H1 (cell line): ENCODE results near the gene EMID1. TPM values are rescaled to one million over a fixed set of nuclear protein-coding genes. Genes with fewer than 3 reads are reported as not detected.

Source experiments
- CTCF ChIA-PET: fragments of 300-600 bp; sonication (Branson Sonifier 250); formaldehyde crosslinking; loops from one replicate; lab custom pipeline; 2021; ENCODE audit not compliant: partially characterized antibody; lab: Charles Lee
- POLR2A ChIA-PET: fragments of 300-600 bp; sonication (Branson Sonifier 250); formaldehyde crosslinking; loops from one replicate; lab custom pipeline; 2021; ENCODE audit warnings: inconsistent platforms; ENCODE audit not compliant: partially characterized antibody; lab: Charles Lee
- DNase-seq, 2 experiments: peaks; one replicate each; pipeline versions ENCODE4 v3.0.0 to v3.0.0-alpha.2; 2010 to 2022; ENCODE audit warnings: low spot score in 2 of 2, low read depth in 1 of 2, mixed read lengths in 1 of 2
- FAIRE-seq: peaks from 2 replicates; lab custom pipeline; 2011; peaks lifted over from hg19 to GRCh38; lab: Jason Lieb, UNC
- H2AFZ ChIP-seq: 2 replicates; pipeline ENCODE4 v1.8.1; 2012; ENCODE audit warnings: low read length, inconsistent platforms
- H2AK5ac ChIP-seq: 2 replicates; pipeline ENCODE4 v1.6.1; 2013; ENCODE audit warnings: low read depth, low read length
- H2BK120ac ChIP-seq: replicated peaks from 2 replicates; pipeline ENCODE3; 2013; ENCODE audit warnings: low read depth, low read length, inconsistent platforms
- H2BK12ac ChIP-seq: 2 replicates; pipeline ENCODE4 v1.6.1; 2013; ENCODE audit warnings: low read depth, low read length
- H2BK15ac ChIP-seq: 2 replicates; pipeline ENCODE4 v1.6.1; 2013; ENCODE audit warnings: low read length
- H2BK20ac ChIP-seq: 2 replicates; pipeline ENCODE4 v1.6.1; 2013; ENCODE audit warnings: low read length
- H2BK5ac ChIP-seq: 2 replicates; pipeline ENCODE4 v1.6.1; 2013; ENCODE audit warnings: low read depth, low read length
- H3K14ac ChIP-seq: 2 replicates; pipeline ENCODE4 v1.6.1; 2013; ENCODE audit warnings: inconsistent platforms; ENCODE audit not compliant: insufficient read length
- H3K18ac ChIP-seq: 2 replicates; pipeline ENCODE4 v1.6.1; 2013; ENCODE audit warnings: low read length; ENCODE audit errors: extremely low read depth
- H3K23ac ChIP-seq: 2 replicates; pipeline ENCODE4 v1.6.1; 2013; ENCODE audit warnings: inconsistent platforms; ENCODE audit not compliant: insufficient read length
- H3K23me2 ChIP-seq: 2 replicates; pipeline ENCODE4 v1.6.1; 2013; ENCODE audit warnings: low read depth, low read length
- H3K27ac ChIP-seq: 2 replicates; pipeline ENCODE4 v1.6.1; 2011; ENCODE audit warnings: low read depth, low read length, inconsistent platforms
- H3K27me3 ChIP-seq, 4 experiments: replicated peaks in 1 of 4; 1 replicate in 1 of 4; 2 replicates in 3 of 4; pipeline versions ENCODE4 v1.6.1 to v1.8.1; 2011 to 2013; ENCODE audit warnings: low read length in 3 of 4, mild to moderate bottlenecking in 3 of 4, inconsistent platforms in 2 of 4, mixed read lengths in 2 of 4, moderate library complexity in 1 of 4; ENCODE audit not compliant: control insufficient read depth in 3 of 4, insufficient read depth in 3 of 4; ENCODE audit errors: extremely low read depth in 1 of 4
- H3K36me3 ChIP-seq, 4 experiments: 2 replicates each; pipeline versions ENCODE4 v1.6.1 to v1.8.1; 2011 to 2013; ENCODE audit warnings: mild to moderate bottlenecking in 4 of 4, low read length in 3 of 4, moderate library complexity in 2 of 4, control low read depth in 1 of 4, inconsistent platforms in 1 of 4; ENCODE audit not compliant: insufficient read depth in 4 of 4, control insufficient read depth in 2 of 4
- H3K4ac ChIP-seq: replicated peaks from 2 replicates; pipeline ENCODE3; 2013; ENCODE audit warnings: low read length, low read depth, mixed read lengths, inconsistent platforms; ENCODE audit not compliant: insufficient read length
- H3K4me1 ChIP-seq, 4 experiments: replicated peaks in 1 of 4; 1 replicate in 1 of 4; 2 replicates in 3 of 4; pipeline versions ENCODE4 v1.6.1 to v1.8.1; 2011 to 2013; ENCODE audit warnings: low read length in 3 of 4, inconsistent platforms in 2 of 4, mixed read lengths in 1 of 4; ENCODE audit not compliant: insufficient read depth in 4 of 4, control insufficient read depth in 3 of 4
- H3K4me2 ChIP-seq, 2 experiments: 2 replicates each; pipeline versions ENCODE4 v1.6.1 to v1.8.1; 2011 to 2013; ENCODE audit warnings: low read depth in 2 of 2, low read length in 2 of 2, control low read depth in 1 of 2, inconsistent platforms in 1 of 2, mild to moderate bottlenecking in 1 of 2; ENCODE audit not compliant: insufficient read depth in 1 of 2
- H3K4me3 ChIP-seq, 4 experiments: fragments of 200-600, 300-600 bp in 1 of 4; sonication (generic), shearing (Covaris generic), sonication (Bioruptor Twin) in 1 of 4; 2 replicates each; pipeline versions ENCODE4 v1.5.1 to v1.8.1; 2011 to 2016; ENCODE audit warnings: low read length in 4 of 4, low read depth in 3 of 4, control low read depth in 2 of 4, inconsistent platforms in 2 of 4, mild to moderate bottlenecking in 2 of 4, mixed read lengths in 1 of 4, moderate library complexity in 1 of 4; ENCODE audit not compliant: insufficient read depth in 2 of 4; ENCODE audit errors: extremely low read depth in 1 of 4
- H3K56ac ChIP-seq: replicated peaks from 2 replicates; pipeline ENCODE3; 2013; ENCODE audit warnings: low read depth, mild to moderate bottlenecking, mixed read lengths, low read length, inconsistent platforms; ENCODE audit not compliant: insufficient read length
- H3K79me1 ChIP-seq: 2 replicates; pipeline ENCODE4 v1.6.1; 2013; ENCODE audit warnings: low read depth, low read length, control low read depth
- H3K79me2 ChIP-seq, 2 experiments: 2 replicates each; pipeline versions ENCODE4 v1.6.1 to v1.8.1; 2012 to 2013; ENCODE audit warnings: low read length in 2 of 2, mild to moderate bottlenecking in 2 of 2, inconsistent platforms in 1 of 2; ENCODE audit not compliant: insufficient read depth in 2 of 2, control insufficient read depth in 1 of 2
- H3K9ac ChIP-seq, 4 experiments: replicated peaks in 1 of 4; 1 replicate in 1 of 4; 2 replicates in 3 of 4; pipeline versions ENCODE4 v1.6.1 to v1.8.1; 2011 to 2013; ENCODE audit warnings: low read depth in 3 of 4, low read length in 3 of 4, control low read depth in 2 of 4, mild to moderate bottlenecking in 2 of 4, moderate library complexity in 2 of 4, inconsistent platforms in 1 of 4; ENCODE audit errors: extremely low read depth in 1 of 4
- H3K9me3 ChIP-seq, 2 experiments: 2 replicates each; pipeline versions ENCODE4 v1.6.1 to v1.8.1; 2012 to 2013; ENCODE audit warnings: mild to moderate bottlenecking in 2 of 2, moderate library complexity in 2 of 2, control low read depth in 1 of 2, inconsistent platforms in 1 of 2, low read depth in 1 of 2, low read length in 1 of 2, mixed read lengths in 1 of 2; ENCODE audit not compliant: insufficient read depth in 2 of 2
- H4K20me1 ChIP-seq, 2 experiments: replicated peaks in 1 of 2; 2 replicates each; pipeline versions ENCODE3 to v1.8.1; 2011 to 2013; ENCODE audit warnings: inconsistent platforms in 2 of 2, low read length in 2 of 2, mild to moderate bottlenecking in 1 of 2; ENCODE audit not compliant: insufficient read depth in 2 of 2, control insufficient read depth in 1 of 2
- H4K5ac ChIP-seq: 2 replicates; pipeline ENCODE4 v1.6.1; 2013; ENCODE audit warnings: low read length, low read depth, mixed read lengths, inconsistent platforms; ENCODE audit not compliant: insufficient read length
- H4K8ac ChIP-seq: 2 replicates; pipeline ENCODE4 v1.8.0; 2013; ENCODE audit warnings: mild to moderate bottlenecking, moderate library complexity, low read length, inconsistent platforms; ENCODE audit not compliant: insufficient read depth; ENCODE audit errors: extremely low read depth
- H4K91ac ChIP-seq: replicated peaks from 2 replicates; pipeline ENCODE3; 2013; ENCODE audit warnings: low read length, mixed read lengths, inconsistent platforms; ENCODE audit not compliant: insufficient read length
- CHD1 ChIP-seq: IDR thresholded peaks from 2 replicates; pipeline ENCODE4 v1.6.1; 2012; ENCODE audit warnings: low read depth, low read length, improper control_type of control experiment
- KDM4A ChIP-seq: IDR thresholded peaks from one replicate; pipeline ENCODE4 v1.7.1; 2012; ENCODE audit warnings: low read depth, mild to moderate bottlenecking, moderate library complexity, low read length, inconsistent platforms; ENCODE audit not compliant: severe bottlenecking
- NANOG ChIP-seq: IDR thresholded peaks from 2 replicates; pipeline ENCODE4 v1.6.1; 2011; ENCODE audit warnings: low read length, low read depth, mild to moderate bottlenecking, inconsistent platforms; ENCODE audit not compliant: insufficient read depth, poor library complexity, severe bottlenecking
- SUZ12 ChIP-seq: fragments of 200-600 bp; sonication (generic); IDR thresholded peaks from 2 replicates; pipeline ENCODE4 v1.6.1; 2012; ENCODE audit warnings: mild to moderate bottlenecking, inconsistent platforms, low read length, moderate library complexity, mixed read lengths
- TBP ChIP-seq: IDR thresholded peaks from 2 replicates; pipeline ENCODE4 v1.6.1; 2011; ENCODE audit warnings: low read depth, low read length, improper control_type of control experiment
- ZNF274 ChIP-seq: IDR thresholded peaks from 2 replicates; pipeline ENCODE4 v1.7.0; 2012; ENCODE audit warnings: low read length, borderline replicate concordance; ENCODE audit errors: extremely low read depth
- WGBS, 2 experiments: shearing (Covaris generic) in 1 of 2; methylation state at CpG; one replicate each; pipeline versions ENCODE4 v1.1.6 to v1.1.7; 2013 to 2015; ENCODE audit warnings: low lambda C conversion rate in 2 of 2, mixed read lengths in 2 of 2, inconsistent platforms in 1 of 2, low coverage in 1 of 2, missing lambda C conversion rate in 1 of 2; ENCODE audit not compliant: insufficient replicate concordance in 2 of 2, insufficient coverage in 1 of 2, insufficient read length in 1 of 2; ENCODE audit errors: extremely low coverage in 1 of 2, missing lambda C conversion rate in 1 of 2; 5-methylcytosine and 5-hydroxymethylcytosine counted together
- polyA plus RNA-seq, 7 experiments: library from polyadenylated mRNA; depleted of rRNA in 3 of 7; stranded (reverse) in 5 of 7; unstranded in 2 of 7; fragments of >200 nt in 5 of 7; fragments of 200-250 nt in 2 of 7; gene quantifications; 1 replicate in 5 of 7; 2 replicates in 1 of 7; 4 replicates in 1 of 7; pipeline versions ENCODE4 v1.2.1 to v1.2.3, GENCODE V29; 2011 to 2013; ENCODE audit warnings: missing spikeins in 2 of 7, mixed read lengths in 2 of 7
- total RNA-seq: library from RNA; stranded (reverse); fragmentation: NEBNext Ultra II Directional; extraction: Animal tissue kit (Norgen Biotek cat#: 25700); gene quantifications from 2 replicates; pipeline ENCODE4 v1.2.1, GENCODE V29; 2021

Gene EMID1
- total and polyA plus RNA-seq, 2 of the 8 experiments (the other 6 are each of a cell fraction or from before 2014, with no cell fraction given): 3.9 to 7.4 TPM

GRCh38 chr22:29251981-29252911 lies 46.5 kb downstream of the EMID1 start:
- no peak overlapping the region for H4K5ac ChIP-seq
- H3K4ac ChIP-seq: no peak overlapping the region
- H2AK5ac ChIP-seq: no peak overlapping the region
- TF ChIP-seq CHD1: no peak
- no peak for TF ChIP-seq NANOG
- TF ChIP-seq KDM4A: no peak
- TF ChIP-seq TBP: no peak
- no peak for TF ChIP-seq SUZ12
- TF ChIP-seq ZNF274: no peak
- no peaks in the 10 kb centered on the region for H3K23me2 ChIP-seq
- no peak overlapping the region for H2BK20ac ChIP-seq
- 91% methylated on average over 10 of the region's 10 CpGs; no CpG with 5 or more reads in 1 of the 2 experiments for WGBS, 2 experiments
- no peak overlapping the region for H4K91ac ChIP-seq
- H3K14ac ChIP-seq: no peak overlapping the region
- H3K56ac ChIP-seq: no peak overlapping the region
- H4K20me1 ChIP-seq: peaks cover 0 to 3% of the 10 kb centered on the region in 2 experiments
- H3K79me1 ChIP-seq: no peaks in the 10 kb centered on the region
- no peaks in the 10 kb centered on the region for H3K79me2 ChIP-seq
- ChIA-PET POLR2A (interaction anchor here (0.6 to 1.7 kb wide), 7 partner anchors 13 to 59 kb away, joined by 3 to 7 read pairs (median 3); partner anchors contain the start of genes EWSR1 and RHBDD3), CTCF (interaction anchor here (0.8 to 1.7 kb wide), 2 partner anchors 49 to 95 kb away, joined by 3 to 10 read pairs; no protein-coding TSS in a partner anchor)
- H2BK5ac ChIP-seq: no peak overlapping the region
- H3K23ac ChIP-seq: no peak overlapping the region
- no peaks in the 10 kb centered on the region for H3K27me3 ChIP-seq
- H3K4me1 ChIP-seq: peaks cover 0 to 6% (median 0%) of the 10 kb centered on the region in 4 experiments; a peak in 2 of 7 replicates
- H3K18ac ChIP-seq: no peak overlapping the region
- H3K9me3 ChIP-seq: no peaks in the 10 kb centered on the region
- H3K27ac ChIP-seq: no peak overlapping the region
- H3K4me2 ChIP-seq: no peak overlapping the region
- no peak overlapping the region for H2BK120ac ChIP-seq
- no peak overlapping the region for H2BK12ac ChIP-seq
- DNase-seq (no peak), FAIRE-seq (no peak)
- H4K8ac ChIP-seq: no peak overlapping the region; the same call in none of the 2 replicates
- no peaks in the 10 kb centered on the region for H3K36me3 ChIP-seq
- no peak overlapping the region for H2AFZ ChIP-seq
- H3K9ac ChIP-seq: no peak overlapping the region
- no peak overlapping the region for H2BK15ac ChIP-seq
- H3K4me3 ChIP-seq: no peak overlapping the region
